CD4-positive, alpha-beta T cell (primary cell): Measurements from ENCODE around the gene NTN5. TPM values are rescaled to one million over a fixed set of nuclear protein-coding genes. Genes with fewer than 3 reads are reported as not detected.

ENCODE experiments used
- ATAC-seq: fragments of 200-7000 bp; cut with Tn5 transposase; one replicate; pipeline ENCODE4 v1.10.0; 2022; ENCODE audit warnings: mild to moderate bottlenecking; ENCODE audit not compliant: poor library complexity
- CTCF ChIA-PET: fragments of 350-600 bp; sonication (Branson Sonifier 250); formaldehyde crosslinking; loops from one replicate; lab custom pipeline; 2021; ENCODE audit warnings: antibody characterized with exemption, inconsistent platforms; lab: Charles Lee
- POLR2A ChIA-PET: fragments of 350-600 bp; sonication (Branson Sonifier 250); formaldehyde crosslinking; loops from one replicate; lab custom pipeline; 2021; ENCODE audit warnings: antibody characterized with exemption, inconsistent platforms; lab: Charles Lee
- DNase-seq, 14 experiments: peaks; one replicate each; pipeline ENCODE4 v3.0.0-alpha.2; 2013 to 2020; ENCODE audit warnings: mixed read lengths in 2 of 14
- H3K27ac ChIP-seq, 2 donors: one replicate each; pipeline versions ENCODE4 v1.5.1 to v1.7.0; 2013; ENCODE audit warnings: low read length in 2 of 2, low read depth in 1 of 2, mild to moderate bottlenecking in 1 of 2
- H3K27me3 ChIP-seq, 2 experiments: 1 replicate in 1 of 2; 2 replicates in 1 of 2; pipeline versions ENCODE4 v1.6.1 to v1.7.0; 2013; ENCODE audit warnings: low read length in 2 of 2, control low read depth in 1 of 2, mild to moderate bottlenecking in 1 of 2, moderate library complexity in 1 of 2; ENCODE audit not compliant: insufficient read depth in 2 of 2, control insufficient read depth in 1 of 2
- H3K36me3 ChIP-seq: one replicate; pipeline ENCODE4 v1.6.1; 2013; ENCODE audit warnings: low read length, control low read depth; ENCODE audit not compliant: insufficient read depth
- H3K4me1 ChIP-seq: one replicate; pipeline ENCODE4 v1.6.1; 2013; ENCODE audit warnings: low read length, control low read depth; ENCODE audit not compliant: insufficient read depth
- H3K4me3 ChIP-seq: one replicate; pipeline ENCODE4 v1.5.1; 2013; ENCODE audit warnings: mild to moderate bottlenecking, low read length, moderate library complexity
- H3K9me3 ChIP-seq, 2 experiments: 1 replicate in 1 of 2; 2 replicates in 1 of 2; pipeline versions ENCODE4 v1.6.1 to v1.7.0; 2013; ENCODE audit warnings: low read length in 2 of 2, mild to moderate bottlenecking in 2 of 2, control low read depth in 1 of 2, moderate library complexity in 1 of 2; ENCODE audit not compliant: control insufficient read depth in 1 of 2, insufficient read depth in 1 of 2
- H3K27ac Mint-ChIP-seq: one replicate; pipeline ENCODE4 v1.8.0; 2020; ENCODE audit warnings: mixed read lengths
- H3K27me3 Mint-ChIP-seq: one replicate; pipeline ENCODE4 v1.8.0; 2021; ENCODE audit warnings: mixed read lengths
- H3K36me3 Mint-ChIP-seq: one replicate; pipeline ENCODE4 v1.8.0; 2021; ENCODE audit warnings: low read depth, mixed read lengths
- H3K4me1 Mint-ChIP-seq: one replicate; pipeline ENCODE4 v1.8.0; 2021; ENCODE audit warnings: low read depth, mixed read lengths
- H3K4me3 Mint-ChIP-seq: one replicate; pipeline ENCODE4 v1.8.0; 2020; ENCODE audit warnings: mild to moderate bottlenecking, mixed read lengths
- H3K9me3 Mint-ChIP-seq: one replicate; pipeline ENCODE4 v1.8.0; 2020; ENCODE audit warnings: mixed read lengths
- intact Hi-C, 2 experiments: fragments of 100-400 bp; cut with DNase I in 1 of 2; cut with micrococcal nuclease in 1 of 2; formaldehyde crosslinking; loops; one replicate each; pipeline versions ENCODE4 v1.15.1 to v1.9.0; 2023 to 2025; cut with DNase I, micrococcal nuclease
- total RNA-seq, 174 experiments: library from RNA in 2 of 174; stranded (reverse) in 2 of 174; gene quantifications; one replicate each; pipeline ENCODE4 v1.2.3 and lab custom pipeline; 2021 to 2026
- TF ChIP-seq, protein P1 (sequence below): fragments of 200-600 bp; IDR thresholded peaks from one replicate; pipeline ENCODE4 v1.8.0; 2022; ENCODE audit warnings: antibody characterized with exemption, mild to moderate bottlenecking

Gene NTN5
- total RNA-seq, 2 experiments from 2014 or later, result 2.7 to 3.0 TPM

- no peaks in the 10 kb centered on the region for H3K27me3 Mint-ChIP-seq
- intact Hi-C loops, result loop anchor here in 1 of 2 experiments (10.0 kb wide), 1 partner anchor 1244 kb away; the partner anchor contains the start of genes AKT1S1 and TBC1D17
- Histone ChIP-seq H3K27me3 (no peaks in the 10 kb centered on the region), H3K9me3 (no peaks in the 10 kb centered on the region), H3K27ac (peak overlapping the region in 1 of 2 donors; percentile 35), H3K36me3 (peaks cover 51% of the 10 kb centered on the region), H3K4me3 (no peak overlapping the region), H3K4me1 (peaks cover 50% of the 10 kb centered on the region)
- ATAC-seq (no peak), DNase-seq (peak in 1 of 14 experiments; percentile 6)
- H3K27ac Mint-ChIP-seq, result peak overlapping the region; percentile 70
- TF ChIP-seq, protein P1, sequence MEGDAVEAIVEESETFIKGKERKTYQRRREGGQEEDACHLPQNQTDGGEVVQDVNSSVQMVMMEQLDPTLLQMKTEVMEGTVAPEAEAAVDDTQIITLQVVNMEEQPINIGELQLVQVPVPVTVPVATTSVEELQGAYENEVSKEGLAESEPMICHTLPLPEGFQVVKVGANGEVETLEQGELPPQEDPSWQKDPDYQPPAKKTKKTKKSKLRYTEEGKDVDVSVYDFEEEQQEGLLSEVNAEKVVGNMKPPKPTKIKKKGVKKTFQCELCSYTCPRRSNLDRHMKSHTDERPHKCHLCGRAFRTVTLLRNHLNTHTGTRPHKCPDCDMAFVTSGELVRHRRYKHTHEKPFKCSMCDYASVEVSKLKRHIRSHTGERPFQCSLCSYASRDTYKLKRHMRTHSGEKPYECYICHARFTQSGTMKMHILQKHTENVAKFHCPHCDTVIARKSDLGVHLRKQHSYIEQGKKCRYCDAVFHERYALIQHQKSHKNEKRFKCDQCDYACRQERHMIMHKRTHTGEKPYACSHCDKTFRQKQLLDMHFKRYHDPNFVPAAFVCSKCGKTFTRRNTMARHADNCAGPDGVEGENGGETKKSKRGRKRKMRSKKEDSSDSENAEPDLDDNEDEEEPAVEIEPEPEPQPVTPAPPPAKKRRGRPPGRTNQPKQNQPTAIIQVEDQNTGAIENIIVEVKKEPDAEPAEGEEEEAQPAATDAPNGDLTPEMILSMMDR, result no peak
- no peaks in the 10 kb centered on the region for H3K9me3 Mint-ChIP-seq
- H3K4me3 Mint-ChIP-seq, result no peak overlapping the region
- ChIA-PET CTCF (no interaction called here), POLR2A (interaction anchor here (2.0 to 5.0 kb wide), 2 partner anchors 12 to 14 kb away, joined by 13 to 33 read pairs; partner anchors contain the start of genes CA11, RPL18 and SPHK2)
- H3K4me1 Mint-ChIP-seq, result peaks cover 41% of the 10 kb centered on the region
- H3K36me3 Mint-ChIP-seq, result peaks cover 68% of the 10 kb centered on the region
Measured at GRCh38 chr19:48631225-48631624, 41.6 kb downstream of the NTN5 start.

DNA sequence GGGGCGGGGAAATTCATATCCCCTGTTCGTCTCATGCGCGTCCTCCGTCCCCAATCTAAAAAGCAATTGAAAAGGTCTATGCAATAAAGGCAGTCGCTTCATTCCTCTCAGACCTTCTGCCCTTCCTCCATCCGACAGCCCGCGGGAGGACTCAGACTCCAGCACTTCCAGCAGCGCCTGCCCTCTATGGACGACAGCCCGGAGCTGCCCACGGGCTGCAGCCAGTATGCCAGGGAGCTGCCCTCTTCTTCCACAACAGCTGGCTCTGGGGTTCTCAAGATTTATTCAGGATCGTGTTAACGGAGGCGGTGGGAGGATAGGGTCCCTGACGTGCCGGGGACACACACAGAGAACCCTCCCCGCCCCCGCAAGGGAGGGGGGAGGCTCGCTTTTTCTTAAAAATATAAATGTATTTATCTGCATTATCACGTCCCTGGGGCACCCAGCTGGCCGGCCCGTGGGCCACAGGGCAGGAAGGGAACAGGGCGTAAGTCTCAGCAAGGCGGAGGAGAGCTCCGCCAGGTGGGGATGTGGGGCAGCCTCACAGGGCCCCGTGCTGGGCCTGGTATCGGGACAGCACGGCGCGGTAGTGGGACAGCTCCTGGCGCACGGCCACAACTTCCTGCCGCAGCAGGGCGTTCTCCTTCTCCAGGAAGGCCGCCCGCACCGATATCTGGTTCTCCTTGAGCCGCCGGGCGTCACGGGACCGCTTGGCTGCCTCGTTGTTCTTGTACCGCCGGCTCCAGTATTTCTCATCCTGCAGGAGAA is 42.3 kb downstream of the NTN5 start:
- TF ChIP-seq, protein P1, result no peak
- H3K27ac Mint-ChIP-seq, result peak overlapping the region; percentile 73

GRCh38 chr19:48629599-48630295 is 43.1 kb downstream of the NTN5 start:
- H3K4me3 Mint-ChIP-seq, result peak overlapping the region; percentile 42
- ChIA-PET CTCF (no interaction called here), POLR2A (interaction anchor here (1.1 to 5.0 kb wide), 3 partner anchors 8 to 16 kb away, joined by 5 to 33 read pairs (median 13); partner anchors contain the start of genes CA11, RPL18 and SPHK2)
- ATAC-seq (peak; percentile 9), DNase-seq (peak in 2 of 14 experiments; percentile 27 to 64)
- H3K27ac Mint-ChIP-seq, result peak overlapping the region; percentile 73
- no peaks in the 10 kb centered on the region for H3K27me3 Mint-ChIP-seq
- Histone ChIP-seq H3K36me3 (peaks cover 53% of the 10 kb centered on the region), H3K4me1 (peaks cover 46% of the 10 kb centered on the region), H3K4me3 (no peak overlapping the region), H3K9me3 (no peaks in the 10 kb centered on the region), H3K27ac (no peak overlapping the region), H3K27me3 (no peaks in the 10 kb centered on the region)
- TF ChIP-seq, protein P1, result no peak
- peaks cover 58% of the 10 kb centered on the region for H3K36me3 Mint-ChIP-seq
- H3K4me1 Mint-ChIP-seq, result peaks cover 40% of the 10 kb centered on the region
- no peaks in the 10 kb centered on the region for H3K9me3 Mint-ChIP-seq
- intact Hi-C loops, result loop anchor here in 1 of 2 experiments (10.0 kb wide), 2 partner anchors 365 to 1245 kb away; partner anchors contain the start of genes AKT1S1, GYS1, RUVBL2 and TBC1D17

More for the DNA sequence above, 42.3 kb downstream of the NTN5 start:
- H3K4me1 Mint-ChIP-seq, result peaks cover 39% of the 10 kb centered on the region
- intact Hi-C loops, result loop anchor here in 1 of 2 experiments (10.0 kb wide), 1 partner anchor 1244 kb away; the partner anchor contains the start of genes AKT1S1 and TBC1D17
- ATAC-seq (no peak), DNase-seq (peak in 1 of 14 experiments; percentile 44)
- H3K4me3 Mint-ChIP-seq, result no peak overlapping the region
- Histone ChIP-seq H3K36me3 (peaks cover 53% of the 10 kb centered on the region), H3K4me3 (no peak overlapping the region), H3K27ac (no peak overlapping the region), H3K4me1 (peaks cover 50% of the 10 kb centered on the region), H3K9me3 (no peaks in the 10 kb centered on the region), H3K27me3 (no peaks in the 10 kb centered on the region)
- ChIA-PET CTCF (no interaction called here), POLR2A (interaction anchor here (1.1 to 5.0 kb wide), 3 partner anchors 8 to 15 kb away, joined by 5 to 33 read pairs (median 13); partner anchors contain the start of genes CA11, RPL18 and SPHK2)
- H3K9me3 Mint-ChIP-seq, result no peaks in the 10 kb centered on the region
- no peaks in the 10 kb centered on the region for H3K27me3 Mint-ChIP-seq
- peaks cover 63% of the 10 kb centered on the region for H3K36me3 Mint-ChIP-seq
